ENCODE results near the gene BANF2.

The BANF2 gene

GRCh38 chr20:17735959-17736621 lies 36.3 kb downstream of the BANF2 start:
- DNase-seq (ENCODE audit: low spot score) = no peak

- no peak for DNase-seq (ENCODE audit: low spot score)
Measured at GRCh38 chr20:17738154-17738553, 38.4 kb downstream of the BANF2 start.

- no peak for DNase-seq (ENCODE audit: low spot score)
Measured at GRCh38 chr20:17741220-17741619, 41.5 kb downstream of the BANF2 start.

- no peak for DNase-seq (ENCODE audit: low spot score)
Measured at GRCh38 chr20:17742731-17743130, 43.0 kb downstream of the BANF2 start.

- no peak for DNase-seq (ENCODE audit: low spot score)
Measured at GRCh38 chr20:17743677-17744076, 43.9 kb downstream of the BANF2 start.

GRCh38 chr20:17747431-17747846 lies 47.7 kb downstream of the BANF2 start:
- DNase-seq (ENCODE audit: low spot score) = no peak

- DNase-seq (ENCODE audit: low spot score) = no peak
Measured at GRCh38 chr20:17748279-17748678, 48.5 kb downstream of the BANF2 start.

- DNase-seq (ENCODE audit: low spot score) = no peak
Measured at GRCh38 chr20:17749626-17749977, 49.8 kb downstream of the BANF2 start.

- DNase-seq (ENCODE audit: low spot score) = no peak
Measured at GRCh38 chr20:17749978-17750721, 50.4 kb downstream of the BANF2 start.

- no peak for DNase-seq (ENCODE audit: low spot score)
Measured at GRCh38 chr20:17750722-17751045, 50.9 kb downstream of the BANF2 start.

GRCh38 chr20:17751640-17752039 lies 51.9 kb downstream of the BANF2 start:
- DNase-seq (ENCODE audit: low spot score) = no peak

- DNase-seq (ENCODE audit: low spot score) = no peak
Measured at GRCh38 chr20:17752459-17752858, 52.7 kb downstream of the BANF2 start.

GRCh38 chr20:17753516-17753915 lies 53.8 kb downstream of the BANF2 start:
- DNase-seq (ENCODE audit: low spot score) = no peak

GRCh38 chr20:17756529-17756928 lies 56.8 kb downstream of the BANF2 start:
- DNase-seq (ENCODE audit: low spot score) = no peak

GRCh38 chr20:17757496-17757895 lies 57.7 kb downstream of the BANF2 start:
- DNase-seq (ENCODE audit: low spot score) = no peak

GRCh38 chr20:17758010-17758409 lies 58.2 kb downstream of the BANF2 start:
- DNase-seq (ENCODE audit: low spot score) = no peak

GRCh38 chr20:17758512-17758911 lies 58.7 kb downstream of the BANF2 start:
- no peak for DNase-seq (ENCODE audit: low spot score)

GRCh38 chr20:17759449-17759848 lies 59.7 kb downstream of the BANF2 start:
- DNase-seq (ENCODE audit: low spot score) = no peak

- no peak for DNase-seq (ENCODE audit: low spot score)
Measured at GRCh38 chr20:17761604-17762003, 61.8 kb downstream of the BANF2 start.

- DNase-seq (ENCODE audit: low spot score) = no peak
Measured at GRCh38 chr20:17762243-17762872, 62.6 kb downstream of the BANF2 start.

- no peak for DNase-seq (ENCODE audit: low spot score)
Measured at GRCh38 chr20:17762873-17763557, 63.2 kb downstream of the BANF2 start.

GRCh38 chr20:17765017-17765416 lies 65.3 kb downstream of the BANF2 start:
- no peak for DNase-seq (ENCODE audit: low spot score)

GRCh38 chr20:17765584-17765983 lies 65.8 kb downstream of the BANF2 start:
- no peak for DNase-seq (ENCODE audit: low spot score)
